H4 (cell line): ENCODE results near the gene ZMIZ1. TPM values are rescaled to one million over a fixed set of nuclear protein-coding genes. Genes with fewer than 3 reads are reported as not detected.

ENCODE experiments used
- DNase-seq: peaks from one replicate; pipeline ENCODE4 v3.0.0-alpha.2; 2015; ENCODE audit warnings: low spot score
- total RNA-seq: library from RNA; depleted of rRNA; stranded (reverse); fragments of >200 nt; shearing (Covaris generic); gene quantifications from 2 replicates; pipeline ENCODE4 v1.2.3, GENCODE V29; 2014

ZMIZ1 gene
- total RNA-seq, 1 experiment from 2014 or later, result 10.9 TPM

DNA sequence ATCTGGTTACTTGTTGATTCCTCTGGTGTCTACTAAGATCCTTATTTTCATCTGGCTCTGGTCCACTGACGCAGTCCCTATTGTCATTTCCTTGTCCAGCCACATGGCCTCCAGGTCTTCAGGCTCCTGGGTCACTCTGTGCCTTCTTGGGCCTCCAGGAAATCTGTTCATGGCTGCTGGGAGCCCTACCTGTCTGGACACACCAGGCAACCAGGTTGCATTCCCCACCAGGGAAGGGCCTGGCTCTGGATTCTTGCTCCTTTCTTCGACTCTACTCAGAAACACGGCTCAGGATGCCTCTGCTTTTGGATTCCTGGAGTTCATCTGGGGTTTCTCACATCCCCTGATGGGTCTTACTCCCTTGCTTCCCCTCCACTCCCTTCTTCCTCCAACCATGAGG lies 270.5 kb downstream of the ZMIZ1 start:
- no peak for DNase-seq

- no peak for DNase-seq
Observed at GRCh38 chr10:79340646-79341244, 272.0 kb downstream of the ZMIZ1 start.

DNA sequence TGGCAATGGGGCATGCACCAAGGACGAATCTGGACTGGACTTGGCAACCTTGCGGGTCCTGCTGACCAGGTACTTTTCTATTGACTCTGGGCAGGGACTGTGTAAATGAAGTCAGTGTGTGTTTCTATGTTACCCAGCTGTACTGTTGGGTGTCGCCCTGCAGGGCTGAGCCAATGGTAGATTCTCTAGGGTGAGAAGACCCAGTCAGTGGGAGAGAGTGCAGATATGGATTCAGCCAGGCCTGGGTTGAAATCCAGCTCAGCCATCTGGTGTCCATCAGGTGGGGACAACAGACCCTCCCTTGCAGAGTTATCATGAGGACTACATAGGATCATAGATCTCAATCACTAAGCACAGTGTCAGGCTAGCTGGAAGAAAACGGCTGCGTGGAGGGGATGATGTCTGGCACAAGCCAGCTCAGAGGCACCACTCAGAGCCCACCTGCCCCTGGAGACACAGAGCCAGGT lies 273.6 kb downstream of the ZMIZ1 start:
- no peak for DNase-seq

GRCh38 chr10:79342811-79343561 lies 274.2 kb downstream of the ZMIZ1 start:
- no peak for DNase-seq

- no peak for DNase-seq
Observed at GRCh38 chr10:79344502-79345195, 275.9 kb downstream of the ZMIZ1 start.

DNA sequence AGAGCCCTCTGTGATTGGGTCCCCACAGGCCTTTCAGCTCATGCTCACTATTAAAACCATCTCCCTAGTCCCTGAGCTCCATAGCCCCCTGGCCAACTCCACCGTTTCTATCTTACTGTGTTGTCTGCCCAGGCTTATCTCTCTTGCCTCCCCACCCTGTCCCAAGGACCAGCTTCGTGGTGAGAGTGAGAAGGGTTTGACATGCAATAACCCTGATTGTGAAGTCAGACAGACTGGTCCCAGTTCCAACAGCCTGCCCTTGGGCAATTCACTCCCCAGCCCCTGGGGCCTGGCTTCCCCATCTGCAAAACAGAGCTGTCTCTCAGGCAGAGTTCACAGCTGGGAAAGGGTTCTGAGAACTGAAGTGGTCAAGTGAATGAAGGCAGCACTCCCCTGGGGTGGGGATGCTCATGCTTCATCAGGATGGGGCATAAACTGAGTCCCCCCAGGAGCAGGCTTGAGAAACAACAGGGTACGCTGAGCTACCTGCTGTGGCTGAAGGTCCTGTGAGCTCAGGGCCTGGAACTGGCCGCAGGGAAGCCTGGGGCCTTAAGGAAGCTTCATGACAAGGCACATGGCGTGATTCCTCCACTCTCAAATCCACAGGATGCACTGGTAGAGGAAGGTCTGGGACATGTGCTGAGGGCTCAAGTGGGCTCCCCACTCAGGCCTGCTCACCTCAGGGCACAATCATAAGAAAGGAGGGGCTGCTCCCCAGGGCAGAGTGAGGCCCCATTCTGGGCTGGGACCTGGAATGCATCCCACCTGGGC lies 276.7 kb downstream of the ZMIZ1 start:
- DNase-seq, result no peak

DNA sequence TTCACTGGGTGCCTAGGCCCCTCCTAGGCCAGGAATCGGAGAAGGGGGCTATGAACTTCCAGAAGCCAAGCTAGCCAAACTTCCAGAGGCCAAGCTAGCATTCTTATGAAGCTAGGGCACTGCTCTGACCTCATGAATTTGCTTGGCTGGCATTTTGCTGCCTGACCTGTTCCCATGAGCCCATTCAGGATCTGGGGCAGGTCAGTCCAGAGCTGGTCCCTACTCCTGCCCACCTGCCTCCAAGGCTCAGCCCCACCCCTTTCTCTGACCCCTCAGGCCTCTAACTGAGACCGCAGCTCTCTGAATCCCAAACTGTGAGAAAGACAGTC lies 277.2 kb downstream of the ZMIZ1 start:
- no peak for DNase-seq

DNA sequence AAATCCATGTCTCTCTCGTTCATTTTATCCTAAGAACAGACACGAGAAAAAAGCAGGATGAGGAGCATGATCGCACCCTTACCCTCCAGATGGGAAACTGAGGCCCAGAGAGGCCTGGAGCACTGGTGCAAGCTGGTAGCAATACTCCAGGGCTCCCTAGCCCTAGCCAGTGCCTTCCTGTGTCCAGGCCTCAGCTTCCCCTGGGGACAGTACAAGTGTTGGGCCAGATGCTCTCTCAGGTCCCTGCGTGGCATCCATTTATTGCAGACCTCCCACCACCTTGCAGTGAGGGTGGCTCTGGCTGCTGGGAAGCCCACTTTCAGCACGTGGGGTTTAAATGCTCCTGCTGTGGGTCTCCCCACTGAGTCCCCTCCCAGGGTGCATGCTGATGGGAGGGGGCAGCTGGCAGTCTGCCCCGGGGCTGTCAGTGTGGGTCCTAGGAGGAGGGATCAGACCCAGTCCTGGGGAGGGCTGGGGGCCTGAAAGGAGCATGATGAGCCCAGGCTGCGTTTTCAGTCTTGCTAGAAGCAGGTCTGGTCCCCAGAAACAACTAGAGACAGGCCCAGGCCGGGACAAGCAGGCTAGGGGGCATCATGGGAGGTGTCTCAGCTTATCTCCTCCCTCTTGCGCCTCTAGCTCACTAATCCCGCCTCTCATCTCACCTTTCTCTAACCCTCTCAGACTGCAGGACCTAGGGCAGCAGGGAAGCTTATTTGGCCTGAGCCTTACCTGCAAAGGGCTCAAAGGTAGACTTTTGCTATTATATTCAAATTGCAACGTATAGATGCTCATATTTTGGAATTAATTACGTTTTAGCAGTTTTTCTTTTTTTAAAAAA lies 277.8 kb downstream of the ZMIZ1 start:
- no peak for DNase-seq

GRCh38 chr10:79347226-79347893 lies 278.6 kb downstream of the ZMIZ1 start, which contains the start of gene PPIF:
Gene PPIF (plus strand): TSS chr10:79347469. CDS start chr10:79347549, 80 bp downstream.
- DNase-seq, result peak; percentile 83

- DNase-seq, result peak; percentile 63
Observed at GRCh38 chr10:79347894-79348639, 279.3 kb downstream of the ZMIZ1 start.

DNA sequence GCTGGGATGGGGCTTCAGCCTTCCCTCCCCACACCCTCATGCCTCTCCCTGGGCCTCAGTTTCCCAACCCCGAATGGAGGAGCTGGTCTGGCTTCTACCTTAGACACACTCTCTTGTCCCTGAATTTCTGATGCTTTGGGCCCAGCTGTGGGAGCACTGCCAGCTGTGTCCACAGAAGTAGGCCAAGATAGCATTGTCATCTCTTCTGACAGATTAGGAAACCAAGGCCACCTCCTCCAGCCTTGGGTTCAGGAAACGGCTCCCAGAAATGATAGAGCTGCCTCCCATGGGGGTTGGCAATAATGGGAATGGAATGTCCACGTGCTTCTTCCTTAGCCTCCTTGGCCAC lies 279.8 kb downstream of the ZMIZ1 start:
- DNase-seq, result no peak

- no peak for DNase-seq
Observed at GRCh38 chr10:79349072-79349491, 280.3 kb downstream of the ZMIZ1 start.

DNA sequence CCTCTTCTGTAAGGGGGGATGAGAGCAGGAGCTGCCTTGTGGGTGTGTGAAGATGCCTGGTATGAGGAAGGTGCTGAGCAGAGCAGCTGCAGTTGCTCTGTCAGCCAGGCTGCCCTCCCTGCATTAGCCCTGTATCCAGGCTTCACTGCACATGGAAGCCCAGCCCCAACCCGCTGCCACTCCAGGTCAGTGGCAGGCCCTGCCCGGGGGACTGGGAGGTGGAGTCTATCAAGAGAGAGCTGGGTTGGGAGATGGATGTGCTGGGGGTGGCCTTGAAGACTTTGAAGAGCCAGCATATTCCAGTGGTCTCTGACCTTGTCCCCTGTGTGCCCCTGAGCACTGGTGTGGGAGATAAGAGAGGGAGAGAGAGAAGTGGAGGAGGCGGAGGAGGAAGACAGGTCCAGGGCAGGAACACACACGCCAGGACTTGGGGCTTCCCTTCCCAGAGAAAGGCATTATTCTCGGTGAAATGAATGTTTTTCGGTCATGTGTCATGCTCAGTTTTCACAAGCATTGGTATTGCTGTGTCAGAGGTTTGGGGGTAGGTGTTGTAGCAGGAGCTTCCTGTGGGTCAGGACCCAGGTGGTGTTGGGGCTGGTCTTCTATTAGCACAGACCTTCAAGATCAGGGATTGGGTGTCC lies 281.1 kb downstream of the ZMIZ1 start:
- DNase-seq, result no peak

DNA sequence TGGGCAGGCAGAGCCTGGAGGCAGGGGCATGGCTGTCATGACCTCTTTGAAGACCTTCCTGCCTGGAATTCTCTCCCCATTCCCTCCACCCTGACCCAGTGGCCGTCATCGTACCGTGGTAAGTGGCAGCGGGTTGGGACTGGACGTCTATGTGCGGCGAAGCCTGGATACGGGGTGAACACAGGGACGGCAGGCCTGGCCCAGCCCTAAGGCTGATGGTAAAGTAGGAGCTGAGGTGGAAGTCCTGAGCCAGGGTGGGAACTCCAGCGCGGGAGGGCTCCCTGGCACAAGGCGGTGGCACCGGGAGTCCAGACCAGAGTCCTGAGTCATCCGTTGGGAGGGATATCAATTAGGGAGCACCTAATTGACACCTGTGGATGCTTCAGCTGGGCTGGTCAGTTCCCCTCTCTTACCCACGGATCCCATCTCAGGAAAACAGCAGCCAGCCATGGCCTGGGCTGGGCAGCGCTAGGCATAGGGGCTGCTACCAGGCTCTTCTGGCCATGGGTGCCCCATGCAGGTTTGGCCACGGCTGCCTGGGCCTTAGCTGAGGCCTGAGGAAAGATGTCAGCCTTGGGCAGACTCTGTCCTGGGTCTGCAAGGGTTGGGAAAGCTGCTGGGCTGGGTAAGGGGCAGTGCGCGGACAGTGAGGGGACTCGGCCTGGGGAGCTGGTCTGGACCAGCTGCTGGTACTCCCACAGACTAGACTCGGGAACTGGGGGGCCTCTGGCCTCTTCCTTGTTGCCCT lies 281.8 kb downstream of the ZMIZ1 start:
- no peak for DNase-seq

DNA sequence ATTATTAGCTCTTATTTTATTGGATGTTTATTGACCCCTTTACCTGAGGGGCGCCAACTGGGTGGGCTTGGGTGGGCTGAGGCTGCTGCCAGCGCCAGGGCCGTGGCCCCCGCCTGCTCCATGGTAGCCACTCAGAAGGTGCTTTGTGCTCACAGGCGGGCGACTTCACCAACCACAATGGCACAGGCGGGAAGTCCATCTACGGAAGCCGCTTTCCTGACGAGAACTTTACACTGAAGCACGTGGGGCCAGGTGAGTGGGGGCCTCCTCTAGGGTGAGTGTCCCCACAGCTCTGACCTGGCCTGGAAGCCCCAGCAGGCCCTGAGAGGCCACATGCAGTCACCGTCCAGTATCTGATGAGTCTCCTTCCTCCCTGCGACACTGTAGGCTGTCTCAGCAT lies 282.6 kb downstream of the ZMIZ1 start:
- no peak for DNase-seq

DNA sequence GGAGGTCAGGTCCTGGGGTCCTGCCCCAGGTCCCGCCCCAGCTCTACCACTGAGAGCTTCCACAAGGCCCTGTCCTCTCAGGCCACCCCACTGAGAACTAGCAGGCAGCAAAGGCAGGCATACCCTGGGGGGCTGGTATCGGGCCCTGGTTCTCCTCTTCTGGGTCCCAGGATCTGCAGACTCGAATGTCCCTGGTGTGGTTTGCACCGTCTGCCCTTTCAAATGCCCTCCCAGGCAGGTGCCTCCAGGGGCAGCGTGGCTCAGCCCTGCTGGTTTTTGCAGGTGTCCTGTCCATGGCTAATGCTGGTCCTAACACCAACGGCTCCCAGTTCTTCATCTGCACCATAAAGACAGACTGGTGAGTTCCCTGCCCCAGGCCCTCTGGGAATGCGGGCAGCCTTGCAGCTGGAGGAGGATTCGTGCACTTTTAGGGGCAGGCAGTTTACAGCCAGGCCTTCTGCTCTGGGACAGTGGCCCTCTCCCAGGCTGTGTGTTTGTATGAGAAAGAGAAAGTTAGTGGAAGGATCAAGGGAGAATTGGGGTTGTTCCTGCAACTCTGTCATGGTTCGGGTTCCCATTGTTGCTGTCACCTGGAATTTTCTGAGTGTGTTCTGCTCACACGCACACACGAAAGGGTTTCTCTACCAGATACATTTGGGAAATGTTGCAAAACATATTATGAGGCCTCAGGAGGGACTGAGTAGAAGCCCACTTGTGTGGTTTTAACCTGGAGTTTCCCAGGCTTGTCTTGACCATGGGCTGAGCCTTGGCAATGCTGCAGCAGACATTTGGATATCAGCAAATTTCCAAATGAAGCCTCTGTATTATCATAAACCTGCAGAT lies 283.5 kb downstream of the ZMIZ1 start:
- DNase-seq, result no peak

DNA sequence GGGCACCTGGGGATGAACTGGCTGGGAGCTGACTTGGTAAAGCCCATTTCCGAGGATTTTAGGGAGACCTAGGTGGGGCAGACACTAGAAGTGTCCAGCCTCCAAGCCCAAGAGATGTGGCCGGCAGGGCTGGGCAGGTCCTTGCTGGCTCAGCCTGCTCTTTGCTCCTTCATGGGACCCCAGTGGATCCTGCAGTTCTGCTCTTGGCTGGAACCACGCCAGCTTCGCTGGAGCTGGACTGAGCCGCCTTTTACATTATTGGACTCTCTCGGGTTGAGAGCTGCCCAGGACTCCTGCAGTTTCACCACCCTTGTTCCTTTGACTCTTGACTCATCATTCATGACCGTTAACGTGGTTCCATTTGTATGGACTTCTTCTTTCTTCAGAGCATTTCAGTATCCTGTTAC lies 284.2 kb downstream of the ZMIZ1 start:
- no peak for DNase-seq

DNA sequence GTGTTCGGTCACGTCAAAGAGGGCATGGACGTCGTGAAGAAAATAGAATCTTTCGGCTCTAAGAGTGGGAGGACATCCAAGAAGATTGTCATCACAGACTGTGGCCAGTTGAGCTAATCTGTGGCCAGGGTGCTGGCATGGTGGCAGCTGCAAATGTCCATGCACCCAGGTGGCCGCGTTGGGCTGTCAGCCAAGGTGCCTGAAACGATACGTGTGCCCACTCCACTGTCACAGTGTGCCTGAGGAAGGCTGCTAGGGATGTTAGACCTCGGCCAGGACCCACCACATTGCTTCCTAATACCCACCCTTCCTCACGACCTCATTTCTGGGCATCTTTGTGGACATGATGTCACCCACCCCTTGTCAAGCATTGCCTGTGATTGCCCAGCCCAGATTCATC lies 285.0 kb downstream of the ZMIZ1 start:
- no peak for DNase-seq
